Omental fat pad (tissue), 4 donors: Measurements from ENCODE around the gene NRG3. TPM values are rescaled to one million over a fixed set of nuclear protein-coding genes. Genes with fewer than 3 reads are reported as not detected.

Experiments used
- ATAC-seq: fragments of 150-250 bp; one replicate; pipeline ENCODE4 v1.9.1; 2016; ENCODE audit warnings: mild to moderate bottlenecking, moderate library complexity; ENCODE audit not compliant: low FRiP score
- DNase-seq: peaks from one replicate; pipeline ENCODE4 v3.0.0-alpha.2; 2019; ENCODE audit warnings: low spot score
- CTCF ChIP-seq, 3 donors: fragments of 450-650 bp; IDR thresholded peaks; one replicate each; pipeline ENCODE4 v1.5.1; 2016 to 2017; ENCODE audit warnings: antibody characterized with exemption in 3 of 3, mild to moderate bottlenecking in 3 of 3, moderate library complexity in 2 of 3
- total RNA-seq, 4 donors: library from RNA; depleted of rRNA; stranded (reverse); fragments of >200 nt; gene quantifications; one replicate each; pipeline ENCODE4 v1.1.0, GENCODE V29; 2016

The NRG3 gene
- total RNA-seq, 4 donors from 2014 or later: 0.19 to 0.47 (median 0.38) TPM; not detected in 1

GRCh38 chr10:82267960-82268359, 393.0 kb downstream of the NRG3 start:
- DNase-seq: no peak
- no peak for ATAC-seq
- TF ChIP-seq CTCF (IDR thresholded peaks at IDR 0.05): no peak

- no peak for TF ChIP-seq CTCF (IDR thresholded peaks at IDR 0.05)
- DNase-seq (no peak), ATAC-seq (no peak)
Observed at GRCh38 chr10:82277591-82277990, 402.6 kb downstream of the NRG3 start.

GRCh38 chr10:82278401-82279182, 403.6 kb downstream of the NRG3 start:
- ATAC-seq (no peak), DNase-seq (no peak)
- TF ChIP-seq CTCF (IDR thresholded peaks at IDR 0.05): no peak

- ATAC-seq: no peak
Observed at GRCh38 chr10:82282782-82283456, 407.9 kb downstream of the NRG3 start.

GRCh38 chr10:82284180-82284579, 409.2 kb downstream of the NRG3 start:
- no peak for ATAC-seq

More at GRCh38 chr10:82282782-82283456, 407.9 kb downstream of the NRG3 start:
- DNase-seq: no peak
- no peak for TF ChIP-seq CTCF (IDR thresholded peaks at IDR 0.05)

GRCh38 chr10:82288461-82288881, 413.5 kb downstream of the NRG3 start:
- TF ChIP-seq CTCF (IDR thresholded peaks at IDR 0.05): no peak
- no peak for ATAC-seq

More at GRCh38 chr10:82284180-82284579, 409.2 kb downstream of the NRG3 start:
- TF ChIP-seq CTCF (IDR thresholded peaks at IDR 0.05): no peak
- DNase-seq: no peak

More at GRCh38 chr10:82288461-82288881, 413.5 kb downstream of the NRG3 start:
- DNase-seq: no peak
